Measurements from ENCODE around the gene CDPF1. TPM values are rescaled to one million over a fixed set of nuclear protein-coding genes. Genes with fewer than 3 reads are reported as not detected.

CDPF1 gene
- total RNA-seq, 1 donor from 2014 or later = 6.4 TPM

- Histone ChIP-seq H3K27me3 (ENCODE audit: low read depth) (no peaks in the 10 kb centered on the region), H3K4me1 (peaks cover 51% of the 10 kb centered on the region), H3K9me3 (replicated peaks) (peaks cover 5% of the 10 kb centered on the region), H3K4me3 (no peak overlapping the region), H3K27ac (replicated peaks) (peak overlapping the region; percentile 90), H3K36me3 (peaks cover 39% of the 10 kb centered on the region)
- DNase-seq = peak; percentile 79
- TF ChIP-seq CTCF (IDR thresholded peaks at IDR 0.05; ENCODE audit: borderline replicate concordance) = no peak
- intact Hi-C loops (cut with micrococcal nuclease) = no loop called here
Observed at GRCh38 chr22:46196278-46196677, 53.8 kb downstream of the CDPF1 start.

GRCh38 chr22:46195487-46196165 is 54.5 kb downstream of the CDPF1 start:
- no peak for DNase-seq
- Histone ChIP-seq H3K9me3 (replicated peaks) (peaks cover 5% of the 10 kb centered on the region), H3K27me3 (ENCODE audit: low read depth) (no peaks in the 10 kb centered on the region), H3K4me1 (peaks cover 49% of the 10 kb centered on the region), H3K4me3 (no peak overlapping the region), H3K27ac (replicated peaks) (peak overlapping the region; percentile 90), H3K36me3 (peaks cover 34% of the 10 kb centered on the region)
- intact Hi-C loops (cut with micrococcal nuclease) = no loop called here
- TF ChIP-seq CTCF (IDR thresholded peaks at IDR 0.05; ENCODE audit: borderline replicate concordance) = no peak

Other genes with a start within 250 kb of the CDPF1 start
- 101 TPM for gene PPARA, start 99.8 kb downstream of the CDPF1 start, total RNA-seq
- gene PKDREJ, start 13.1 kb upstream of the CDPF1 start, total RNA-seq = 0.08 TPM
- gene TTC38, start 17.7 kb upstream of the CDPF1 start, total RNA-seq = 25.4 TPM
- 0.25 TPM for gene GTSE1, start 46.6 kb upstream of the CDPF1 start, total RNA-seq
- gene TRMU, start 85.4 kb upstream of the CDPF1 start, total RNA-seq = 42.0 TPM

Measured in left ventricle myocardium inferior (tissue), 1 donor.